Activated T-helper 2 cell treated with anti-CD3 and anti-CD28 coated beads, Interferon-gamma antibody, Interleukin-2, Interleukin-4, amounts not matched to agents 10 μg/mL and 5 μg/mL and 100 μg/mL, durations not matched to agents 14 hours and 24 hours and 36 hours (primary cell): Measurements from ENCODE around the gene FAM234B. TPM values are rescaled to one million over a fixed set of nuclear protein-coding genes. Genes with fewer than 3 reads are reported as not detected.

Experiments used
- DNase-seq: peaks from one replicate; pipeline ENCODE4 v3.0.0; 2021; ENCODE audit warnings: low spot score
- H3K27ac Mint-ChIP-seq: one replicate; pipeline ENCODE4 v1.8.0; 2021; ENCODE audit warnings: mixed read lengths
- H3K27me3 Mint-ChIP-seq: one replicate; pipeline ENCODE4 v1.8.0; 2021; ENCODE audit warnings: low read depth, mixed read lengths
- H3K36me3 Mint-ChIP-seq: one replicate; pipeline ENCODE4 v1.8.0; 2021; ENCODE audit warnings: low read depth, mixed read lengths
- H3K4me1 Mint-ChIP-seq: one replicate; pipeline ENCODE4 v1.8.0; 2021; ENCODE audit warnings: low read depth, mixed read lengths
- H3K4me3 Mint-ChIP-seq: one replicate; pipeline ENCODE4 v1.8.0; 2021; ENCODE audit warnings: low read depth, mild to moderate bottlenecking, moderate library complexity, mixed read lengths
- H3K9me3 Mint-ChIP-seq: one replicate; pipeline ENCODE4 v1.8.0; 2021; ENCODE audit warnings: mixed read lengths
- intact Hi-C: fragments of 100-400 bp; cut with micrococcal nuclease; formaldehyde crosslinking; loops from one replicate; pipeline ENCODE4 v1.15.1; 2023
- total RNA-seq: library from RNA; stranded (reverse); gene quantifications from 2 replicates; pipeline ENCODE4 v1.2.3, GENCODE V29; 2022

The FAM234B gene
- total RNA-seq, 1 donor from 2014 or later: 6.8 TPM

- Mint-ChIP-seq H3K27me3 (peaks cover 32% of the 10 kb centered on the region), H3K9me3 (no peaks in the 10 kb centered on the region), H3K36me3 (peaks cover 2% of the 10 kb centered on the region), H3K4me1 (peaks cover 18% of the 10 kb centered on the region), H3K4me3 (peak overlapping the region; percentile 79), H3K27ac (no peak overlapping the region)
- no peak for DNase-seq
- intact Hi-C loops: loop anchor here (5.0 to 10.0 kb wide), 4 partner anchors 40 to 648 kb away; partner anchors contain the start of genes APOLD1, BORCS5, FAM234B and MANSC1
Measured at GRCh38 chr12:13002301-13003097, 41.7 kb upstream of the FAM234B start.

- Mint-ChIP-seq H3K36me3 (peaks cover 2% of the 10 kb centered on the region), H3K4me3 (no peak overlapping the region), H3K9me3 (no peaks in the 10 kb centered on the region), H3K27me3 (peaks cover 37% of the 10 kb centered on the region), H3K27ac (no peak overlapping the region), H3K4me1 (peaks cover 13% of the 10 kb centered on the region)
- DNase-seq: no peak
- intact Hi-C loops: loop anchor here (5.0 to 10.0 kb wide), 4 partner anchors 38 to 650 kb away; partner anchors contain the start of genes APOLD1, BORCS5, FAM234B and MANSC1
Measured at GRCh38 chr12:13004361-13004760, 39.8 kb upstream of the FAM234B start.

- Mint-ChIP-seq H3K9me3 (no peaks in the 10 kb centered on the region), H3K36me3 (peaks cover 2% of the 10 kb centered on the region), H3K27ac (no peak overlapping the region), H3K4me1 (peaks cover 10% of the 10 kb centered on the region), H3K27me3 (peaks cover 37% of the 10 kb centered on the region), H3K4me3 (no peak overlapping the region)
- no peak for DNase-seq
- intact Hi-C loops: loop anchor here (5.0 to 10.0 kb wide), 4 partner anchors 37 to 650 kb away; partner anchors contain the start of genes APOLD1, BORCS5, FAM234B and MANSC1
Measured at GRCh38 chr12:13004986-13005385, 39.2 kb upstream of the FAM234B start.

GRCh38 chr12:13005649-13006048, 38.5 kb upstream of the FAM234B start:
- H3K4me1 Mint-ChIP-seq: peaks cover 8% of the 10 kb centered on the region
- peaks cover 2% of the 10 kb centered on the region for H3K36me3 Mint-ChIP-seq
- no peak overlapping the region for H3K27ac Mint-ChIP-seq
- intact Hi-C loops: loop anchor here (10.0 kb wide), 1 partner anchor 651 kb away; the partner anchor contains the start of genes BORCS5 and MANSC1
- no peak overlapping the region for H3K4me3 Mint-ChIP-seq
- H3K27me3 Mint-ChIP-seq: peaks cover 36% of the 10 kb centered on the region
- DNase-seq: no peak
- no peaks in the 10 kb centered on the region for H3K9me3 Mint-ChIP-seq

GRCh38 chr12:13007496-13008233, 36.5 kb upstream of the FAM234B start:
- intact Hi-C loops: loop anchor here (10.0 kb wide), 1 partner anchor 653 kb away; the partner anchor contains the start of genes BORCS5 and MANSC1
- no peaks in the 10 kb centered on the region for H3K36me3 Mint-ChIP-seq
- no peaks in the 10 kb centered on the region for H3K9me3 Mint-ChIP-seq
- no peaks in the 10 kb centered on the region for H3K4me1 Mint-ChIP-seq
- H3K27me3 Mint-ChIP-seq: peaks cover 32% of the 10 kb centered on the region
- no peak overlapping the region for H3K4me3 Mint-ChIP-seq
- no peak for DNase-seq
- no peak overlapping the region for H3K27ac Mint-ChIP-seq

GRCh38 chr12:13008741-13009380, 35.3 kb upstream of the FAM234B start:
- intact Hi-C loops: loop anchor here (10.0 kb wide), 1 partner anchor 654 kb away; the partner anchor contains the start of genes BORCS5 and MANSC1
- DNase-seq: no peak
- Mint-ChIP-seq H3K9me3 (no peaks in the 10 kb centered on the region), H3K36me3 (no peaks in the 10 kb centered on the region), H3K27me3 (peaks cover 25% of the 10 kb centered on the region), H3K27ac (no peak overlapping the region), H3K4me1 (no peaks in the 10 kb centered on the region), H3K4me3 (no peak overlapping the region)

GRCh38 chr12:13011098-13011497, 33.1 kb upstream of the FAM234B start:
- no peak for DNase-seq
- Mint-ChIP-seq H3K4me3 (no peak overlapping the region), H3K9me3 (no peaks in the 10 kb centered on the region), H3K36me3 (no peaks in the 10 kb centered on the region), H3K27ac (no peak overlapping the region), H3K27me3 (peaks cover 26% of the 10 kb centered on the region), H3K4me1 (no peaks in the 10 kb centered on the region)
- intact Hi-C loops: no loop called here

- no peaks in the 10 kb centered on the region for H3K9me3 Mint-ChIP-seq
Measured at GRCh38 chr12:13022851-13023271, 21.3 kb upstream of the FAM234B start.

GRCh38 chr12:13023811-13024530, 20.2 kb upstream of the FAM234B start:
- intact Hi-C loops: no loop called here
- no peak overlapping the region for H3K4me3 Mint-ChIP-seq
- DNase-seq: no peak
- H3K4me1 Mint-ChIP-seq: no peaks in the 10 kb centered on the region
- no peak overlapping the region for H3K27ac Mint-ChIP-seq
- no peaks in the 10 kb centered on the region for H3K9me3 Mint-ChIP-seq
- no peaks in the 10 kb centered on the region for H3K36me3 Mint-ChIP-seq
- H3K27me3 Mint-ChIP-seq: peaks cover 31% of the 10 kb centered on the region

More at GRCh38 chr12:13022851-13023271, 21.3 kb upstream of the FAM234B start:
- DNase-seq: no peak
- Mint-ChIP-seq H3K27ac (no peak overlapping the region), H3K36me3 (no peaks in the 10 kb centered on the region), H3K27me3 (peaks cover 37% of the 10 kb centered on the region), H3K4me1 (no peaks in the 10 kb centered on the region), H3K4me3 (no peak overlapping the region)
- intact Hi-C loops: no loop called here

GRCh38 chr12:13024531-13024916, 19.7 kb upstream of the FAM234B start:
- Mint-ChIP-seq H3K4me1 (no peaks in the 10 kb centered on the region), H3K27me3 (peaks cover 31% of the 10 kb centered on the region), H3K36me3 (no peaks in the 10 kb centered on the region), H3K4me3 (no peak overlapping the region), H3K27ac (no peak overlapping the region), H3K9me3 (no peaks in the 10 kb centered on the region)
- DNase-seq: no peak
- intact Hi-C loops: no loop called here

GRCh38 chr12:13026286-13026685, 17.9 kb upstream of the FAM234B start:
- Mint-ChIP-seq H3K9me3 (no peaks in the 10 kb centered on the region), H3K27ac (no peak overlapping the region), H3K4me1 (no peaks in the 10 kb centered on the region), H3K36me3 (no peaks in the 10 kb centered on the region), H3K4me3 (no peak overlapping the region), H3K27me3 (peaks cover 31% of the 10 kb centered on the region)
- no peak for DNase-seq
- intact Hi-C loops: no loop called here

GRCh38 chr12:13027032-13027431, 17.1 kb upstream of the FAM234B start:
- Mint-ChIP-seq H3K4me1 (no peaks in the 10 kb centered on the region), H3K36me3 (no peaks in the 10 kb centered on the region), H3K27me3 (peaks cover 31% of the 10 kb centered on the region), H3K27ac (no peak overlapping the region), H3K4me3 (no peak overlapping the region), H3K9me3 (no peaks in the 10 kb centered on the region)
- DNase-seq: no peak
- intact Hi-C loops: no loop called here
